ENCODE results near the gene MRGPRF.

Gene MRGPRF

GRCh38 chr11:69022260-69022659 is 9.2 kb upstream of the MRGPRF start:
- no peak for DNase-seq (ENCODE audit: low spot score)

- no peak for DNase-seq (ENCODE audit: low spot score)
Measured at GRCh38 chr11:69018924-69019323, 5.9 kb upstream of the MRGPRF start.

GRCh38 chr11:69017951-69018350 is 4.9 kb upstream of the MRGPRF start:
- no peak for DNase-seq (ENCODE audit: low spot score)

GRCh38 chr11:69014898-69015549 is 2.0 kb upstream of the MRGPRF start:
- DNase-seq (ENCODE audit: low spot score), result no peak

- no peak for DNase-seq (ENCODE audit: low spot score)
Measured at GRCh38 chr11:69014084-69014851, 1.2 kb upstream of the MRGPRF start.

- no peak for DNase-seq (ENCODE audit: low spot score)
Measured at GRCh38 chr11:69012092-69013008, 696 bp downstream of the MRGPRF start.

- DNase-seq (ENCODE audit: low spot score), result no peak
Measured at GRCh38 chr11:69011624-69012091, 1.4 kb downstream of the MRGPRF start.

GRCh38 chr11:69010964-69011623 is 2.0 kb downstream of the MRGPRF start:
- no peak for DNase-seq (ENCODE audit: low spot score)

- DNase-seq (ENCODE audit: low spot score), result no peak
Measured at GRCh38 chr11:69010361-69010891, 2.6 kb downstream of the MRGPRF start.

GRCh38 chr11:69009441-69010211 is 3.4 kb downstream of the MRGPRF start:
- peak; percentile 65 for DNase-seq (ENCODE audit: low spot score)

- DNase-seq (ENCODE audit: low spot score), result peak; percentile 80
Measured at GRCh38 chr11:69008737-69009440, 4.2 kb downstream of the MRGPRF start.

- no peak for DNase-seq (ENCODE audit: low spot score)
Measured at GRCh38 chr11:69007975-69008381, 5.1 kb downstream of the MRGPRF start.

- DNase-seq (ENCODE audit: low spot score), result no peak
Measured at GRCh38 chr11:69006816-69007215, 6.2 kb downstream of the MRGPRF start.

GRCh38 chr11:69005631-69006368 is 7.2 kb downstream of the MRGPRF start:
- DNase-seq (ENCODE audit: low spot score), result peak; percentile 62

- DNase-seq (ENCODE audit: low spot score), result peak; percentile 59
Measured at GRCh38 chr11:69005183-69005630, 7.8 kb downstream of the MRGPRF start.

- DNase-seq (ENCODE audit: low spot score), result peak; percentile 55
Measured at GRCh38 chr11:69004411-69005182, 8.4 kb downstream of the MRGPRF start.

- DNase-seq (ENCODE audit: low spot score), result peak; percentile 63
Measured at GRCh38 chr11:69003866-69004367, 9.1 kb downstream of the MRGPRF start.

GRCh38 chr11:69003301-69003865 is 9.7 kb downstream of the MRGPRF start:
- DNase-seq (ENCODE audit: low spot score), result peak; percentile 61
